Osteocyte (in vitro differentiated cells): ENCODE measurements around the gene CDK4. TPM values are rescaled to one million over a fixed set of nuclear protein-coding genes. Genes with fewer than 3 reads are reported as not detected.
A peak's percentile ranks its signal among the peaks of the same experiment; 100 is the strongest.

Experiments
- DNase-seq: peaks from one replicate; pipeline ENCODE4 v3.0.0; 2021; ENCODE audit warnings: mixed read lengths; ENCODE audit not compliant: unreplicated experiment; ENCODE audit errors: extremely low spot score
- H3K27ac Mint-ChIP-seq: one replicate; pipeline ENCODE4 v1.8.0; 2021; ENCODE audit warnings: mild to moderate bottlenecking, mixed read lengths; ENCODE audit not compliant: unreplicated experiment
- H3K27me3 Mint-ChIP-seq: one replicate; pipeline ENCODE4 v1.8.0; 2021; ENCODE audit warnings: mixed read lengths; ENCODE audit not compliant: unreplicated experiment
- H3K36me3 Mint-ChIP-seq: one replicate; pipeline ENCODE4 v1.8.0; 2021; ENCODE audit warnings: mixed read lengths; ENCODE audit not compliant: unreplicated experiment
- H3K4me1 Mint-ChIP-seq: one replicate; pipeline ENCODE4 v1.8.0; 2021; ENCODE audit warnings: mixed read lengths; ENCODE audit not compliant: unreplicated experiment
- H3K4me3 Mint-ChIP-seq: one replicate; pipeline ENCODE4 v1.8.0; 2021; ENCODE audit warnings: mild to moderate bottlenecking, moderate library complexity, mixed read lengths; ENCODE audit not compliant: unreplicated experiment
- H3K9me3 Mint-ChIP-seq: one replicate; pipeline ENCODE4 v1.8.0; 2021; ENCODE audit warnings: mixed read lengths; ENCODE audit not compliant: unreplicated experiment
- CTCF ChIP-seq: fragments of 200-600 bp; sonication (generic); IDR thresholded peaks from 2 replicates; pipeline ENCODE4 v1.5.0; 2021; ENCODE audit warnings: antibody characterized with exemption, mild to moderate bottlenecking, moderate library complexity
- total RNA-seq: library from RNA; stranded (reverse); gene quantifications from 2 replicates; pipeline ENCODE4 v1.2.1, GENCODE V29; 2021

The CDK4 gene
- total RNA-seq, 1 donor from 2014 or later = 142 TPM

- peak; percentile 50 for TF ChIP-seq CTCF
- DNase-seq = no peak
- peak overlapping the region; percentile 67 for H3K4me3 Mint-ChIP-seq
- H3K36me3 Mint-ChIP-seq = peaks cover 6% of the 10 kb centered on the region
- H3K27ac Mint-ChIP-seq = no peak overlapping the region
- H3K4me1 Mint-ChIP-seq = peaks cover 21% of the 10 kb centered on the region
- H3K9me3 Mint-ChIP-seq = no peaks in the 10 kb centered on the region
- peaks cover 33% of the 10 kb centered on the region for H3K27me3 Mint-ChIP-seq
Observed at GRCh38 chr12:57765003-57765697, 13.0 kb upstream of the CDK4 start.

GRCh38 chr12:57764662-57765002 is 12.5 kb upstream of the CDK4 start:
- no peak for TF ChIP-seq CTCF
- DNase-seq = no peak
- H3K36me3 Mint-ChIP-seq = peaks cover 6% of the 10 kb centered on the region
- H3K27me3 Mint-ChIP-seq = peaks cover 33% of the 10 kb centered on the region
- no peaks in the 10 kb centered on the region for H3K9me3 Mint-ChIP-seq
- H3K27ac Mint-ChIP-seq = no peak overlapping the region
- peak overlapping the region; percentile 28 for H3K4me3 Mint-ChIP-seq
- H3K4me1 Mint-ChIP-seq = peaks cover 21% of the 10 kb centered on the region

- H3K4me3 Mint-ChIP-seq = peak overlapping the region; percentile 28
- peaks cover 21% of the 10 kb centered on the region for H3K4me1 Mint-ChIP-seq
- H3K27me3 Mint-ChIP-seq = peaks cover 33% of the 10 kb centered on the region
- no peak for DNase-seq
- H3K27ac Mint-ChIP-seq = no peak overlapping the region
- H3K9me3 Mint-ChIP-seq = no peaks in the 10 kb centered on the region
- TF ChIP-seq CTCF = no peak
- H3K36me3 Mint-ChIP-seq = peaks cover 9% of the 10 kb centered on the region
Observed at GRCh38 chr12:57763881-57764661, 12.0 kb upstream of the CDK4 start.

GRCh38 chr12:57762463-57762862 is 10.4 kb upstream of the CDK4 start:
- H3K27ac Mint-ChIP-seq = no peak overlapping the region
- no peak for DNase-seq
- peaks cover 33% of the 10 kb centered on the region for H3K27me3 Mint-ChIP-seq
- H3K4me1 Mint-ChIP-seq = peaks cover 21% of the 10 kb centered on the region
- no peak for TF ChIP-seq CTCF
- no peak overlapping the region for H3K4me3 Mint-ChIP-seq
- no peaks in the 10 kb centered on the region for H3K9me3 Mint-ChIP-seq
- H3K36me3 Mint-ChIP-seq = peaks cover 11% of the 10 kb centered on the region

- Mint-ChIP-seq H3K27me3 (peaks cover 31% of the 10 kb centered on the region), H3K36me3 (peaks cover 11% of the 10 kb centered on the region), H3K27ac (no peak overlapping the region), H3K4me1 (peaks cover 21% of the 10 kb centered on the region), H3K9me3 (no peaks in the 10 kb centered on the region), H3K4me3 (no peak overlapping the region)
- DNase-seq = no peak
- TF ChIP-seq CTCF = no peak
Observed at GRCh38 chr12:57761391-57761998, 9.4 kb upstream of the CDK4 start.
